Embryonic facial prominence (tissue), 1 donor: Measurements from ENCODE around the gene ARL4A.

ENCODE experiments used
- DNase-seq: peaks from one replicate; pipeline ENCODE4 v3.0.0-alpha.2; 2016; ENCODE audit errors: extremely low spot score

ARL4A gene

DNA sequence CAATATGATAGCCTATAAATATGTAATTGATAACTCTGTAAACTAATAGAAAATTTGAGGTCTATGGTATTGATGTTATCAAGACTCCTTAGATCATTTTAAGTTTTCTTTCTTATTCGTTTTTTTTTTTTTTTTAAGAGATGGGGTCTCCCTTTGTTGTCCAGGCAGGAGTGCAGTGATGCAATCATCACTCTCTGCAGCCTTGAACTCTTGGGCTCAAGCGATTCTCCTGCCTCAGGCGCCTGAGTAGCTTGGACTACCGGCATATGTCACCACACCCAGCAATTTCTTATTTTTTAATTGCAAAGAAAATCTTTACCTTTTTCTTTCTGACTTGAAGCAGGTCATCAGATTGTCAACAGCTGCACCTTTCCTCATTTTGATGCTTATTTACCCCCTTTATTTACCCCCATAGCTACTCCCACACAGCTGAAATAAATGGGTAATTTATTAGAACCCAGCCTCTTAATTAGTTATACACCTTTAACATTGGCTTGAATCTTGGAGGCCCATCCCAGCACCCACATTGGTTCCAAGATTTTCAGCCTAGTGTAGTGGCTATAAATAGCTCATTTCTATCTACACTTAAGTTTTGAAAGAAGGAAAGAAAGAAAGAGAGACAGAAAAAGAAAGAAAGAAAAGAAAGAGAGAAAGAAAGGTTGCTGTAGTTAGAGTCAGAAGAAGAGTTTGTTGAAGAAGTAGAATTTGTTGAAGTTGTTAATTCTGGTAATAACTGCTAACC lies 38.3 kb downstream of the ARL4A start:
- DNase-seq, result no peak

DNA sequence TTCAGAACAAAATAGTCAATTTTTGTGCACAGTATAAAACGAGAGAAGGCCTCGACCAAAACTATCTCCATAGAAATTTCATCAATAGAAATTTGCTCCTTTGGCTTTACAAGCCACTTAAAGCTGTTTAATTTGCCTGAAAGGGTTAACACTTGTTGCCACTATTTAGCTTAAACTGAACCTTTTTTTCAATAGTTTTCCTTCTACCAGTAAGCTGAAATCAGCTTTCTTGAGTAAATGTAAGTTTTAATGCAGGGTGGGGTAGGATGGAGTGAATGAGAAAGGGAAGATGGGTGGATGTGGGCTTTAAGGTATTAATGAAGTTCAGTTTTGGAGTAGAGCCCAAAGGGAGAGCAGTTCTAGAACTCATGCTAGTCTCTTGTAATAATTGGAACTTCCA lies 39.5 kb downstream of the ARL4A start:
- DNase-seq, result no peak

- DNase-seq, result no peak
These were observed 40.2 kb downstream of the ARL4A start for GRCh38 chr7:12727455-12728191.

DNA sequence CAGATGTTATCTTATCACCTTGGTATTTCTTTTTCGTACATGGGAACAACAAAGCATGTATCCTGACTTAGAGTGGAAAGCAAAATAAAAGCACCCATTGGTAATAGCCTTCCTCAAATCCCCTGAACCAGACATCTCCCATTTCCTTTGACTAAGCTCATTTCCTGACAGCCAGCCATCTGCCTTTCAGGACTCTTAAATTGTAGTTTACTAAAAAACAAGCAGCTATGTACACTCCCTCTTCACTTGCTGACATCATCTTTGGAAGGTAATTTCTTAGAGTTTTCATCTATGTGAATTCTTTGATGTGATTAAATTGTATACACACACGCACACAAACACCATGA lies 40.7 kb downstream of the ARL4A start:
- no peak for DNase-seq

DNA sequence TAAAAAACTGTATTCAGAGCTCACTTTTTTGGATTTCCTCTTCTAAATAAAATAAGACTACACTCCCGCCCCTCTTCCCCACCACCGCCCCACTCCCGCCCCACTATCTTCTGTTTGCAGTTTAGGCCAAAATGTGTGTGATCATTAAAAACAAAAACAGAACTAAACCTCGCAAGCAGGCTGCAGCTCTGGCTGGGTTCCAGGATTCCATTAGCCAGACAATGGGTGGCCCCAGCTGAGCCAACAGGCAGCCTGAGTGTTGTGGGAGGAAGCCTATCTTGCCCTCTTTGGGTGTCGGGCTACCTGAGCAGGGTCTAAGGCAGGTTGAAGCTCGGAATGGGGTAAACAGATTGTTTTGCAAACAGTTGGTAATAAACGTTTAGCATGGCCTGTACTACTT lies 41.7 kb downstream of the ARL4A start:
- no peak for DNase-seq

DNA sequence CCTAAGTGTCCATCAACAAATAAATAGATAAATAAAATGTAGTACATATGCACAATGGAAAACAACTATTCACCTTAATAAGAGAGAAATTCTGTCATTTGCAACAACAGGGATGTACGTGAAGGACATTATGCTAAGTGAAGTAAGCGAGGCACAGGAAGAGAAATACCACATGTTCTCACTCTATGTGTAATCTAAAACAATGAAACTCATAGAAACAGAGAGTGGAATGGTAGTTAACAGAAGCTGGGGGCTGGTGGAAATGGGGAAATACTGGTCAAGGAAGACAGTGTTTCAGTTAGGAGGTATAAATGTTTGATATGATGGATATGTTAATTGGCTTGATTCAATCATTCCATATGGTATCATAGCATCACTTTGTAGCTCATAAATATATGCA lies 43.1 kb downstream of the ARL4A start:
- no peak for DNase-seq

DNA sequence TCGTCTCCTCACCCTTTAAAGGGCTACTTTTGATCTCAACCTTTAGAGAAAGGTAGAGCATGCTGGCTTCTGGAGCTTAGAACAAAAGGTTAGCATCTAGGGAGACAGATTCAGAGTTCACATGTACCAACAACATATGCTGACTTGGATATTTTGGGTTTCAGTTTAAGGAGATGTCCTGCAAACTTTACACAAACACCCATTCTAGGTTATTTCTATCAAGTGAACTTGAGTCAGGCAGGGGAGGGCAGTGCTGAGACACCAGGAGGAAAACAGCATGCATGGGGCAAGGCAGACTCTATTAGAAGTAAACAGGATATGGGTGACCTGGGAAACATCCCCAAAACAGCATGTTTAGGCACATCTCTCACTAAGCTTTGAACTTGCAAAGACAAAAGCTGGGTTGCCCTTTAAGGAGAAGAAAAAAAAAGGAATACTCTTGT lies 43.8 kb downstream of the ARL4A start:
- DNase-seq, result no peak

GRCh38 chr7:12731775-12732174 lies 44.3 kb downstream of the ARL4A start:
- no peak for DNase-seq

DNA sequence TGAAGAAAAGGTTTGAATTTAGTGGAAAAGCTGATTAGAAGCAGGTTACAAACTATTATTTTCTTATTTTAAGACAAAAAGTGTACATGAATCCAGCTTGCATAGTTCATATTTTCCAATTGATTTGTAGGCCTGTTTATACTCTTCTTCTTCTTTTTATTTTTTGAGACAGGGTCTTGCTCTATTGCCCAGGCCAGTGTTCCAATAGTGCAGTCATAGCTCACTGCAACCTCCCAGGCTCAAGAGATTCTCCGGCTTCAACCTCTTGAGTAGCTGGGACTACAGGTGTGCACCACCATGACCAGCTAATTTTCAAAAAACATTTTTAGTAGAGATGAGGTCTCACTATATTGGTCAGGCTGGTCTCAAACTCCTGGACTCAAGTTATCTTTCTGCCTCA lies 45.0 kb downstream of the ARL4A start:
- DNase-seq, result no peak

GRCh38 chr7:12735923-12736322 lies 48.5 kb downstream of the ARL4A start:
- DNase-seq, result no peak

DNA sequence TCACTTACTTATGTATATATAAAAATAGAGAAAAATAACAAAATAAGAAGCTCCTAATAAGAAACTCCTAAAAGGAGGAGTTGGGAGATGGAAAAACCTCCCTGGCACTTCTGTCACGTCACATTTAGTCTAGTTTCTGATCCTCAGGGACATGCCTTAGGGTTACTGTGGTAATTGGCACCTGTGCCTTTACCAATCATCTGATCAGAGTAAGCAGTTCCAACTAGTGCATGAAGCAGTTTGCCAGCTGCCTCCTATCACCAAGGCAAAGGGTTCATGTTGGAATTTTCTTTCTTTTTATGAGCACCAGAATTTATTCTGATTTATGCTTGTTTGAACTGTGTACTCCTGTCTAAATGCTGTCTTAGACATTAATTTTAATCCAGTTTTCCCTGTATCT lies 49.9 kb downstream of the ARL4A start:
- no peak for DNase-seq

DNA sequence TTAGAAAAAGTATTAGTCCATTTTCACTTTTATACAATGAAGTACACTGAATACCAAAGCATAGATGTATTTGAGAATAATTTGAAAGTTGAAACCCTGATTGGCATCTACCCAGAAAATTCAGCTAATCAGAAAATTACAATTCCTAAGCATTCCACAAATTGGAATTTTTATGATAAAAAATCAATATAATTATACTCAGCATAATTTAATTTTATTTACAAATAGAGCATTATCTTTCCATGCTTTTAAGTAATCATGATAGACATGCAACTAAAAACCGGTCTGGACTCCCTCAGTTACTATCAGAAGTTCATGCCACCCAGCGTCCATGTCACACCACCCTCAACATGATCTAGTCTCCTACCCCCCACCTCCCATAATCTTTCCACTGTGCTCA lies 50.4 kb downstream of the ARL4A start:
- no peak for DNase-seq

DNA sequence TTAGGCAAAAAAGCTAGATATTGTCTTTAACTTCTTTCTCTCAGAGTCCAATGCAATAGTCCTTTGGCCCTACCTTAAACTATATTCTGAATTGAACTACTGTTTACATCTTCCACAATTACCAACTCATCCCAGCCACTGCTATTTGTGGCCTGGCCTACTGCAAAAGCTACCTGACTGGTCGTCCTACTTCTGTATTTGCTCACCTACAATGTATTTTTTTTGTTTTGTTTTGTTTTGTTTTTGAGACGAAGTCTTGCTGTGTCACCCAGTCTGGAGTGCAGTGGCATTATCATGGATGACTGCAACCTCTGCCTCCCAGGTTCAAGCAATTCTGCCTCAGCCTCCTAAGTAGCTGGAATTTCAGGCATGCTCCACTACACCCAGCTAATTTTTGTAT lies 51.2 kb downstream of the ARL4A start:
- DNase-seq, result no peak
